Stimulated activated CD4-positive, alpha-beta T cell treated with anti-CD3 and anti-CD28 coated beads, Interleukin-12 subunit alpha, Interleukin-12 subunit beta, amount 100 ng/mL, for 48 hours (primary cell): ENCODE measurements around the gene CAPN9.
"Not testable (repeated sequence)": the region's sequence is repeated elsewhere in the genome, so short reads cannot be mapped to it uniquely, and the experiment has no call there.

Experiments
- DNase-seq, 3 donors: peaks; one replicate each; pipeline ENCODE4 v3.0.0-alpha.2; 2020; ENCODE audit warnings: low read depth in 2 of 3, low spot score in 1 of 3

The CAPN9 gene

DNA sequence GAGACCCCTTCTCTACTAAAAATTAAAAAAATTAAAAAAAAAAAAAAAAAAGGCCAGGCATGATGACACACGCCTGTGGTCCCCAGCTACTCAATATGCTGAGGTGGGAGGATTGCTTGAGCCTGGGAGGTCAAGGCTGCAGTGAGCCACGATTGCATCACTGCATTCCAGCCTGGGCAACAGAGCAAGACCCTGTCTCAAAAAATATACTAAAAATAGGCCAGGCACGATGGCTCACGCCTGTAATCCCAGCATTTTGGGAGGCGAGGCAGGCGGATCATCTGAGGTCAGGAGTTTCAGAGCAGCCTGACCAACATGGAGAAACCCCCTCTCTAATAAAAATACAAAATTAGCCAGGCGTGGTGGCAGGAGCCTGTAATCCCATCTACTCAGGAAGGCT lies 98.0 kb downstream of the CAPN9 start:
- DNase-seq = not testable (repeated sequence)

GRCh38 chr1:230848235-230848634 lies 101.0 kb downstream of the CAPN9 start:
- DNase-seq = no peak

DNA sequence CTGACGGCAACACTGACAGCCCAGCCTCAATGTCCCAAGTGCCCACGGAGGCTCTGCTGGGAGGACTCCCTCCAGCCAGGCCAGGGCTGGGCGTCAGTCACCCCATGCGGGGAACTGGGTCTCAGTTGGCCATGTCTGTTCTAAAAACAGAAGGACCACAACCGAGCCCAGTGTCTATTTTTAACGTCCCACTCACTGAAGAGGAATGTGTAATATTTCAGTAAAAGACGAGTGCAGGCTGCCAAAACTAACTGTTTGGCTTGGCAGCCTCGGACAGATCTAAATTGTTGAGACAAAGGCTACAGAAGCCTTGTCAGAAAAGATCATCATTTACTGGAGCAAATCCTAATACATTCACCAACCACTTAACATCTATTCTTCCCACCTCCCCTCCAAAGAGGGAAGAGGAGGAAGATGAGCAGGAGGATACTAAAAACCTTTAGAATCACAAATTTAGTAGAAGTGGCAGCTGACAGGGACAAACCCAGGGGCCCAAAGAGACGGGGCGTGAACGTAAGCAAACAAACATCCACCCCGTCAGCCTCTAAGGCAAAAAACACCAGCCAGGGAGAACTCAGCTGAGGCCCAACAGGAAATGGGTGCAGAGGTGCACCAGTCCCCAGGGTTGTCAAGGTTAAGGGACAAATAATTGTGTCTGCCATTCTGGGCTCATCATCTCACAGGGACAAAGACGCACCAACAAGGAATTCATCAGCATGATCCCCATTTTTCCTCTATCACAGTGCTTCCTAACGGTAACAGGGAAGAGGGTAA lies 102.5 kb downstream of the CAPN9 start:
- no peak for DNase-seq

DNA sequence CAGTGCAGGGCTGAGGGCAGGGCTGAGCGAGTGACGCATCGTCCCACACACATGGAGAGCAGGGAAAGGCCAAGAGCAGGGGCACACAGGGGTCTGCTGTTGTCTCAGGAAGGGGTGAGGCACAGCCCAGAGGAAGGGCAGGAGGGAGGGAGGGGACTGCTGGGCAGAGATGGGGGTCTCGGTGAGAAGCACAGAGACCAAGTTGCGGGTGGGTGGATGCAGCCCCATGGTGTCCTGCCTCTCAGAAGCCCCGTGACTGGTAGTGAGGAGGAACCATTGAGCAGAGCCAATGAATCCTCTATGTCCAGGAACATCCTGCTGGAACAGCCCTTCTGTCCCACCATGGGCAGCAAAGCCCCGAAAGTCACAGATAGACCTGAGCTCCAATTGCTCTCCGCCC lies 103.4 kb downstream of the CAPN9 start:
- no peak for DNase-seq

DNA sequence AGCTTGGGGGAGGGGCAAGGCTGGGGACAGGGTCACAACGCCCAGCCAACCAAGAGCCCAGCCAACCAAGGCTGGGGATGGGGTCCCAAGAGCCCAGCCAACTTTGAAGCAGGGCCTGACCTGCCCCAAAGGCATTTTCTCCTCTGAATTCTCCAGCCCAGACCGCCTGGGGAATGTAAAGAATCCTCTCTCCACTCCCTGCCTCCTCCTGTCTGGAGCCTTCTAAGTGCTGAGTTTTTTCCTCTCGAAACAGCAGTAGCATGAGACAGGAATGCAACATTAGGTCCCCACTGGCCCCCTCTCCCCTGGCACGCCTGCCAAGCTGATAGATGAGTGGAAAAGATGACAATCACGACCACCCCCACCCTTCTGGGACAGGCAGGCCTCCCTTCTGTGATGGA lies 104.1 kb downstream of the CAPN9 start:
- no peak for DNase-seq
